HEK293T (cell line): Measurements from ENCODE around the gene IL7R.

Experiments used
- CTCF ChIA-PET: fragments of 350-600 bp; formaldehyde crosslinking; extraction: SDS; loops from one replicate; lab custom pipeline; 2021; ENCODE audit warnings: antibody characterized with exemption, inconsistent platforms; lab: Yijun Ruan, JAX
- POLR2A ChIA-PET: fragments of 350-600 bp; formaldehyde crosslinking; extraction: SDS; loops from one replicate; lab custom pipeline; 2020; ENCODE audit warnings: antibody characterized with exemption, inconsistent platforms; lab: Yijun Ruan, JAX
- DNase-seq: peaks from one replicate; pipeline ENCODE4 v3.0.0; 2012; ENCODE audit warnings: mixed read lengths; ENCODE audit errors: extremely low spot score
- ARNT ChIP-seq: fragments of 450-650 bp; IDR thresholded peaks from 2 replicates; pipeline ENCODE4 v1.6.1; 2017; ENCODE audit warnings: mild to moderate bottlenecking
- BHLHE40 ChIP-seq: fragments of 450-650 bp; IDR thresholded peaks from 2 replicates; pipeline ENCODE4 v1.6.1; 2016; ENCODE audit warnings: mild to moderate bottlenecking, moderate library complexity, borderline replicate concordance
- CTBP1 ChIP-seq: fragments of 450-650 bp; IDR thresholded peaks from 2 replicates; pipeline ENCODE4 v1.6.1; 2016; ENCODE audit warnings: borderline replicate concordance
- ELF4 ChIP-seq: fragments of 450-650 bp; IDR thresholded peaks from 2 replicates; pipeline ENCODE4 v1.6.1; 2017; ENCODE audit warnings: antibody characterized with exemption
- FOXA1 ChIP-seq: fragments of 450-650 bp; IDR thresholded peaks from 2 replicates; pipeline ENCODE4 v1.6.1; 2016; ENCODE audit warnings: mild to moderate bottlenecking
- FOXK2 ChIP-seq: fragments of 450-650 bp; IDR thresholded peaks from 2 replicates; pipeline ENCODE4 v1.6.1; 2016; ENCODE audit warnings: mild to moderate bottlenecking
- FOXM1 ChIP-seq: fragments of 450-650 bp; IDR thresholded peaks from 2 replicates; pipeline ENCODE4 v1.6.1; 2017; ENCODE audit warnings: mild to moderate bottlenecking, borderline replicate concordance
- HDGF ChIP-seq: fragments of 450-650 bp; IDR thresholded peaks from 2 replicates; pipeline ENCODE4 v1.6.1; 2017; ENCODE audit warnings: antibody characterized with exemption, borderline replicate concordance
- L3MBTL2 ChIP-seq: fragments of 450-650 bp; conservative IDR thresholded peaks from 2 replicates; pipeline ENCODE4 v1.6.1; 2016; ENCODE audit warnings: mild to moderate bottlenecking
- LEF1 ChIP-seq: fragments of 450-650 bp; IDR thresholded peaks from 2 replicates; pipeline ENCODE4 v1.6.1; 2017; ENCODE audit warnings: mild to moderate bottlenecking, borderline replicate concordance
- NFRKB ChIP-seq: fragments of 450-650 bp; IDR thresholded peaks from 2 replicates; pipeline ENCODE4 v1.6.1; 2016; ENCODE audit warnings: mild to moderate bottlenecking, moderate library complexity
- SP1 ChIP-seq: fragments of 450-650 bp; IDR thresholded peaks from 2 replicates; pipeline ENCODE4 v1.6.1; 2017
- SUZ12 ChIP-seq: fragments of 450-650 bp; IDR thresholded peaks from 2 replicates; pipeline ENCODE4 v1.6.1; 2016; ENCODE audit warnings: mild to moderate bottlenecking
- TARDBP ChIP-seq: fragments of 450-650 bp; IDR thresholded peaks from 2 replicates; pipeline ENCODE4 v1.6.1; 2016
- ZNF384 ChIP-seq: fragments of 450-650 bp; IDR thresholded peaks from 2 replicates; pipeline ENCODE4 v1.6.1; 2016
- TF ChIP-seq, protein P1 (sequence below): fragments of 450-650 bp; IDR thresholded peaks from 2 replicates; pipeline ENCODE4 v1.6.1; 2016

IL7R gene

DNA sequence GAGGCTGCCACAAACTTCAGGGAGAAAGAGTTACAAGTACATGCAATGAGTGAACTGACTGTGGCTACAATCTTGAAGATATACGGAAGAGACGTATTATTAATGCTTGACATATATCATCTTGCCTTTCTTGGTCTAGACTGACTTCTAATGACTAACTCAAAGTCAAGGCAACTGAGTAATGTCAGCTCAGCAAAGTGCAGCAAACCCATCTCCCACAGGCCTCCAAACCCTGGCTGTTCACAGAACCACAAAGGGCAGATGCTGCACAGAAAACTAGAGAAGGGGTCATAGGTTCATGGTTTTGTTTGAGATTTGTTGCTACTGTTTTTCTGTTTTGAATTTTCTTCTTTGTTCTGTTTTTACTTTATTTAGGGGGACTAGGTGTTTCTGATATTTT is 21.0 kb downstream of the IL7R start:
- CTCF ChIA-PET = no interaction called here
- POLR2A ChIA-PET = no interaction called here
- DNase-seq = no peak
- TF ChIP-seq TARDBP (no peak), ELF4 (no peak), FOXK2 (no peak), LEF1 (no peak), FOXM1 (no peak), HDGF (no peak), CTBP1 (no peak), SP1 (no peak), FOXA1 (no peak)

DNA sequence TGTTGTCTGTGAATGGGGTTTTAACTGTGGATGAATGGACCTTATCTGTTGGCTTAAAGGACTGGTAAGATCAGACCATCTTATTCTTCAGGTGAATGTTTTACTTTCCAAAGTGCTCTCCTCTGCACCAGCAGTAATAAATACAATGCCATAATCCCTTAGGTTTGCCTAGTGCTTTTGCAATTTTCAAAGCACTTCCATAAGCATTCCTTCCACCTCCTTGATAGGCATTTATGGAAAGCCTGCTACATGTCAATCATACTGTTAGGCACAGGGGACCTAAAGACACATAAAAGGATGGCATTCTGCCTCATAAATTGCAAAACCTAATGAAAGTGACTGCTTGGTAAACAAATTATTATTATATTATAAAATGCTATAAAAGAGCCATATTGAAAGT is 21.4 kb downstream of the IL7R start:
- ChIA-PET POLR2A (no interaction called here), CTCF (no interaction called here)
- no peak for DNase-seq
- TF ChIP-seq HDGF (no peak), NFRKB (no peak), CTBP1 (no peak), SP1 (no peak), TARDBP (no peak), LEF1 (no peak), BHLHE40 (no peak), FOXA1 (no peak), ZNF384 (no peak), L3MBTL2 (no peak), FOXK2 (no peak), SUZ12 (no peak), FOXM1 (no peak), ARNT (no peak), ELF4 (no peak)
- TF ChIP-seq, protein P1, sequence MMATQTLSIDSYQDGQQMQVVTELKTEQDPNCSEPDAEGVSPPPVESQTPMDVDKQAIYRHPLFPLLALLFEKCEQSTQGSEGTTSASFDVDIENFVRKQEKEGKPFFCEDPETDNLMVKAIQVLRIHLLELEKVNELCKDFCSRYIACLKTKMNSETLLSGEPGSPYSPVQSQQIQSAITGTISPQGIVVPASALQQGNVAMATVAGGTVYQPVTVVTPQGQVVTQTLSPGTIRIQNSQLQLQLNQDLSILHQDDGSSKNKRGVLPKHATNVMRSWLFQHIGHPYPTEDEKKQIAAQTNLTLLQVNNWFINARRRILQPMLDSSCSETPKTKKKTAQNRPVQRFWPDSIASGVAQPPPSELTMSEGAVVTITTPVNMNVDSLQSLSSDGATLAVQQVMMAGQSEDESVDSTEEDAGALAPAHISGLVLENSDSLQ = no peak

DNA sequence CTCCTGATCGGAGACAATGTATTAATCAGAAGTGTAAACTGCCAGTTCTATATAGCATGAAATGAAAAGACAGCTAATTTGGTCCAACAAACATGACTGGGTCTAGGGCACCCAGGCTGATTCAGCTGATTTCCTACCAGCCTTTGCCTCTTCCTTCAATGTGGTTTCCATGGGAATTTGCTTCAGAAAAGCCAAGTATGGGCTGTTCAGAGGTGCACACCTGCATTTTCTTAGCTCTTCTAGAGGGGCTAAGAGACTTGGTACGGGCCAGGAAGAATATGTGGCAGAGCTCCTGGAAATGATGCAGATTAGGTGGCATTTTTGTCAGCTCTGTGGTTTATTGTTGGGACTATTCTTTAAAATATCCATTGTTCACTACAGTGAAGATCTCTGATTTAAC is 22.4 kb downstream of the IL7R start:
- ChIA-PET CTCF (no interaction called here), POLR2A (no interaction called here)
- DNase-seq = no peak
- no peak for TF ChIP-seq LEF1
- no peak for TF ChIP-seq SUZ12
- TF ChIP-seq SP1 = no peak
- TF ChIP-seq ELF4 = no peak
- no peak for TF ChIP-seq FOXM1
- no peak for TF ChIP-seq L3MBTL2
- TF ChIP-seq TARDBP = no peak
- no peak for TF ChIP-seq HDGF
- TF ChIP-seq ZNF384 = no peak
- no peak for TF ChIP-seq NFRKB
- no peak for TF ChIP-seq FOXA1
- TF ChIP-seq BHLHE40 = no peak
- TF ChIP-seq CTBP1 = no peak
- no peak for TF ChIP-seq ARNT
- TF ChIP-seq FOXK2 = no peak

DNA sequence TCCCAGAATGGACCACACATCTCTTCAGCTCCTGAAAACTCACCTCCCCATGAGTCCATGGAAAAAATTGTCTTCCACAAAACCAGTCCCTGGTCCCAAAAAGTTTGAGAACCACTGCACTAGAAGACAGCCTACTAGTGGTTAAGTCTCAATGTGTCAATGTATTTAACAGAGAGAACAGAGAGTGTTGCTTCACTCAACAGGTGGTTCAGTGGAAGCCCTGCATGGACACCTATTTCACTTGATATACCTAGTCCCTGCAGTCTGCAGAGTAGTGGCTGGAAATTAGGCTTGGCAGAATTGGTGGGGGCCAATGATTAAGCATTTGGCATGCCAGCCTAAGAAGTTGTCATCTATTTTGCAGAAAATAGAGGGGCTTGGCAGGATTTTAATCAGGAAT is 23.0 kb downstream of the IL7R start:
- POLR2A ChIA-PET = no interaction called here
- TF ChIP-seq FOXK2 (no peak), CTBP1 (no peak), NFRKB (no peak), HDGF (no peak), ELF4 (no peak), BHLHE40 (no peak), FOXM1 (no peak), FOXA1 (no peak), ZNF384 (no peak), SP1 (no peak), SUZ12 (no peak), ARNT (no peak), L3MBTL2 (no peak), TARDBP (no peak), LEF1 (no peak)
- TF ChIP-seq, protein P1 = no peak
- DNase-seq = no peak
- CTCF ChIA-PET = no interaction called here

DNA sequence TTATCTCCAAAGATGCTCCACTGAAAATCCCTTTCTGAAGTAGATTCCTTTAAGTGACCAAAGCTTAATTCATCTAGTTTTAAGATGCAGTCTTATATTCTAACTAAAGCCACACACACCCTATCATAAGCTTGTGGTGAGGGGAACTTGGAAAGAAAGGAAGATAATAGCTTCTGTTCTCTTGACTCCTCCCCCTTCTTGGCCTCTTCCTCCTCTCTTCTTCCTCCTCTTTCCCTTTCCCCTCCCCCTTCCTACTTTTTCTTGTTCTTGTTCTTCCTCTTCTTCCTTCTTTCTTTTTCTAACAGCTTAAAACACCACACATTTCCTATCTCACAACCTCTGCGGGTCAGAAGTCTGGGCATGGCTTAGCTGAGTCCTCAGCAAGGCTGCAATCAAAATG is 23.5 kb downstream of the IL7R start:
- ChIA-PET CTCF (no interaction called here), POLR2A (no interaction called here)
- no peak for DNase-seq
- no peak for TF ChIP-seq ELF4
- TF ChIP-seq FOXM1 = no peak
- TF ChIP-seq, protein P1 = no peak
- TF ChIP-seq CTBP1 = no peak
- TF ChIP-seq ARNT = no peak
- TF ChIP-seq SP1 = no peak
- TF ChIP-seq NFRKB = no peak
- TF ChIP-seq BHLHE40 = no peak
- no peak for TF ChIP-seq LEF1
- TF ChIP-seq ZNF384 = no peak
- no peak for TF ChIP-seq L3MBTL2
- no peak for TF ChIP-seq FOXK2

DNA sequence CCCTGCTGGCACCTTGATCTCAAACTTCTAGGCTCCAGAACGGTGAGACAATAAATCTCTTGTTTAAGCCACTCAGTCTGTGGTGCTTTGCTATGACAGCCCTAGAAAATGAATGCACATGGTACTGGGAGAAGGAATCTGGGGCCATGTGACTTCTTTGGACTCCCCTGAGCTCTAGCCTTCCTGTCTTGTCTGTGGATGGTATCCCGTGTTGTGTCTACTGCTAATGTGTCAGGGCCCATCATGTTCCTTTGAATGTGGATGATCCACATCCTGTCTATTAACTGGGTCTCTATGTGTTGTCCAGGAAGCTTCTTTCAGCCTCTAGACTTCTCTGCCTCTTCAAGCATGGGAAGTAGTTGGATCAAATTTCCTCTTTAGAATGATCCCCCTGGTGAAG is 25.1 kb downstream of the IL7R start:
- ChIA-PET POLR2A (no interaction called here), CTCF (interaction anchor here (0.6 kb wide), 1 partner anchor 198 kb away, joined by 3 read pairs; no protein-coding TSS in a partner anchor)
- TF ChIP-seq CTBP1 (no peak), NFRKB (no peak)
- no peak for DNase-seq
